ENCODE measurements around the gene MYCL. TPM values are rescaled to one million over a fixed set of nuclear protein-coding genes. Genes with fewer than 3 reads are reported as not detected.

Gene MYCL
- total RNA-seq, 1 experiment from 2014 or later, result 2.0 TPM

DNA sequence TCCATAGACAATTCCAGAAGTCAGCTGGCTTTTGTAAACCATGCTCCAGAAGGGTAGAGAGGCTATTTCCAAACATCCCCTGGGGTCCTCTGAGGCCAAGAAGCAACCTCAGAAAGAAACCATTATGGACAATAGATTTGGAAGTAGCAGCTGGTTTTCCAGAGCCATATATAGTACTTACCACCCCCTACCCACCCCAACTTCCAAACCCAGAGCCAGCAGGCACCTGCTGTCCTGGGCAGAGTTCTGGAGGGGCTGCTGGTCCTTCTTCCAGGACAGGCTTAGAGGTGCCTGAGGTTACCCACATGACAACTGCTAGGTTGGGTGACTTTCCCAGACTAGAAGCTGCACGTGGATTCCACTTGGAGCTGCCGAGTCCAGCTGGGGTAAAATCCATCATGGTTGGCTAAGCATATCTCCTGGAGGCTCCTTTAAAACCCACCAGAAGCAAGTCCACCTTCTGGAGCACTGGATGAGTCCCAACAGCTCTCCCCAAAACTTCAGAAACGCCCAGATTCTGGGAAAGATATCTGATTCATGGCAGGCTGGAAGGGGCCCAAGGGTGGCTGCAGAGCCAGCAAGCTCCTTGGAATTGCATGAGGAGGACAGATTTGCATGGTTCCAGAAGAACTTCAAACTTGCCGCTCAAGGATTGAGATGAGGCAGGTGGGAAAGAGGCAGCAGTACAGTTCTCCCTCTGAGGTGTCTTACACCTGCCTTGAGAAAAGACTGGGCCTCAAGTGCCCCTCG is 5.8 kb downstream of the MYCL start:
- ATAC-seq (no peak), DNase-seq (ENCODE audit: low read depth, low spot score) (no peak)
- TF ChIP-seq POLR2AphosphoS5 (IDR thresholded peaks at IDR 0.05; ENCODE audit: low read depth, low read length) (no peak), REST (IDR thresholded peaks at IDR 0.05; ENCODE audit: insufficient read depth in 1 of 2, low read depth in 2 of 2, low read length in 1 of 2) (no peak), CTCF (IDR thresholded peaks at IDR 0.05) (no peak), SIN3A (IDR thresholded peaks at IDR 0.05; ENCODE audit: borderline replicate concordance, insufficient read depth, low read depth, low read length) (no peak)
- no peaks in the 10 kb centered on the region for H3K9me3 ChIP-seq (ENCODE audit: control insufficient read depth, insufficient read depth, low read depth, low read length)
- BruUV-seq (replicated peaks), result no TSS peak
- ChIA-PET POLR2A (interaction anchor here (0.6 kb wide), 1 partner anchor 16 kb away, joined by 7 read pairs; no protein-coding TSS in a partner anchor), CTCF (no interaction called here)
- peaks cover 15% of the 10 kb centered on the region for H3K27me3 ChIP-seq (ENCODE audit: control insufficient read depth, insufficient read depth, low read length)
- H3K4me1 ChIP-seq (ENCODE audit: control insufficient read depth, insufficient read depth, low read length), result peaks cover 19% of the 10 kb centered on the region
- H3K36me3 ChIP-seq (ENCODE audit: control insufficient read depth, insufficient read depth, low read length), result no peaks in the 10 kb centered on the region
- no peak overlapping the region for H3K4me3 ChIP-seq (ENCODE audit: low read depth in 2 of 2, low read length in 2 of 2)
- no peak overlapping the region for H3K27ac ChIP-seq (ENCODE audit: low read length)
- in situ Hi-C loops (cut with HindIII; ENCODE audit: low pct_unique_long_range_greater_than_20kb, low sequenced_read_pairs), result no loop called here
- intact Hi-C loops (cut with micrococcal nuclease; ENCODE audit: unreplicated experiment), result no loop called here

DNA sequence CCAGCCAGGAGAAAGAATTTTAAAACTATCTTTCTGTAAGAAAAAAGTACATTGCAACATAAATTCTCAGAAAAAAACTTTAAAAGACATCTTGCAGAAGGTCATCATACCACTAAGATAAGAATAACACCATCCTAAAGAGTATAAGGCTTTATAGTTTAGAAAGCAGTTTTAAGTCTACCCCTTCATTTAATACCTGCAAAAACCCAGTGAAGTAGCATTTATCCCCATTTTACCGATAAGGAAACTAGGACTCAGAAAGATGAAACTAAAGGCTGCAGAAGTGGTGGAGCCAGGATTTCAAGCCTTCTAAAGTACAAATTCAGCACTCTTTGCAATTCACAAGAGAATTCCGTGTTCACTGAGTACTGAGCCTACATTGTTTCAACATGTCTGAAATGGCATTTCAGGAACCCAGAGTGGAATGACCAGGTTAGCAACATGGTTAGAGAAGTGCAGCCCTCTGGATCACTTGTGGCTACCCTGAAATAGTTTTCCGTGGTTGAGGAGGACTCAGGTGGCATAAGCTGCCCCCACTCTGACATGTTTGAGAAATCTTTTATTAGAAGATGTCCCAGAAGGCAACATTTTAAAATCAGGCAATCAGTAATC is 6.7 kb downstream of the MYCL start:
- CTCF ChIA-PET, result no interaction called here
- no peak for DNase-seq (ENCODE audit: low read depth, low spot score)
- H3K36me3 ChIP-seq (ENCODE audit: control insufficient read depth, insufficient read depth, low read length), result no peaks in the 10 kb centered on the region
- no peak for ATAC-seq
- H3K4me3 ChIP-seq (ENCODE audit: low read depth in 2 of 2, low read length in 2 of 2), result no peak overlapping the region
- intact Hi-C loops (cut with micrococcal nuclease; ENCODE audit: unreplicated experiment) (no loop called here), in situ Hi-C loops (cut with HindIII; ENCODE audit: low pct_unique_long_range_greater_than_20kb, low sequenced_read_pairs) (no loop called here)
- no peak for TF ChIP-seq POLR2AphosphoS5 (IDR thresholded peaks at IDR 0.05; ENCODE audit: low read depth, low read length)
- TF ChIP-seq TCF7L2 (IDR thresholded peaks at IDR 0.05; ENCODE audit: low read depth, low read length), result no peak
- no peak for TF ChIP-seq CTCF (IDR thresholded peaks at IDR 0.05)
- TF ChIP-seq SIN3A (IDR thresholded peaks at IDR 0.05; ENCODE audit: borderline replicate concordance, insufficient read depth, low read depth, low read length), result no peak
- TF ChIP-seq REST (IDR thresholded peaks at IDR 0.05; ENCODE audit: insufficient read depth in 1 of 2, low read depth in 2 of 2, low read length in 1 of 2), result no peak
- H3K4me1 ChIP-seq (ENCODE audit: control insufficient read depth, insufficient read depth, low read length), result peaks cover 15% of the 10 kb centered on the region
- no TSS peak for BruUV-seq (replicated peaks)
- peaks cover 10% of the 10 kb centered on the region for H3K27me3 ChIP-seq (ENCODE audit: control insufficient read depth, insufficient read depth, low read length)
- no peaks in the 10 kb centered on the region for H3K9me3 ChIP-seq (ENCODE audit: control insufficient read depth, insufficient read depth, low read depth, low read length)
- POLR2A ChIA-PET, result no interaction called here
- no peak overlapping the region for H3K27ac ChIP-seq (ENCODE audit: low read length)

Measured in Panc1 (cell line).